NCI-H2196 treated with DMSO at 0.1 percent for 48 hours (cell line): ENCODE data around the gene P2RX2.

ENCODE experiments used
- DNase-seq: peaks from one replicate; lab custom pipeline; 2025; ENCODE audit not compliant: unreplicated experiment; lab: John Stamatoyannopoulos, UW

P2RX2 gene

GRCh38 chr12:132618683-132619043, at the start of gene P2RX2:
TSS of gene P2RX2 (plus strand) at chr12:132618776. CDS start at chr12:132618817, 41 bp downstream.
- no peak for DNase-seq

DNA sequence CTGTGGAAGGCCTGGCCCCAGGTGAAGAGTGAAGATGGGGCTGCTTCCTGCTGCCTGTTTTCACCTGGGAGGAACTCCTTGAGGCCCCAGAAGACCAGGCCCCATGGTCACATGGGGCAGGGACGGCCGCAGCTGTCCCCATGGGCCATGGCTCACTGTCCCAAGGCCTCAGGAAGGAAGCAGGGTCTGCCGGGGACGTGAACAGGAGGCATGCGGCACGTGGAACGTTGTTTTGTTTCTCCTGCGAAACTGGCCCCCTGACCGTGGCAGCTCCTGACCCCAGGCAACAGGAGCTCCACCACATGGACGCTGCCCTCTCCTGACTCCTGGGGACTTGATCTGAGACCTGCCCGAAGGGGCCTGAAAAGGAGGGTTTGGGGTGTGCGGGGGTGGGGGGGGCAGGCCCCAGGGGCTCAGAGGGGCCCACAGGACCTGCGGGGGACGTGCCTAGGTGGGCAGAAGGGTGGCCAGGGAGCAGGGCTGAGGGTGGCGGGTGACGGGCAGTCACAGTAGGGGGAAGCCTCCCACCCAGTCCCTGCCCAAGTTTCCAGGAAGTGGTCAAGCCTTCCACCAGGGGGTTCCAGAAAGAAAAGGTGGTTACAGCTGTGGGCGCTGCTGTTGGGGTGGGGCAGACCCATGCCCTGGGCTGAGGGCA, 49.6 kb upstream of the P2RX2 start:
- no peak for DNase-seq

GRCh38 chr12:132569856-132570480, 48.6 kb upstream of the P2RX2 start:
- no peak for DNase-seq

DNA sequence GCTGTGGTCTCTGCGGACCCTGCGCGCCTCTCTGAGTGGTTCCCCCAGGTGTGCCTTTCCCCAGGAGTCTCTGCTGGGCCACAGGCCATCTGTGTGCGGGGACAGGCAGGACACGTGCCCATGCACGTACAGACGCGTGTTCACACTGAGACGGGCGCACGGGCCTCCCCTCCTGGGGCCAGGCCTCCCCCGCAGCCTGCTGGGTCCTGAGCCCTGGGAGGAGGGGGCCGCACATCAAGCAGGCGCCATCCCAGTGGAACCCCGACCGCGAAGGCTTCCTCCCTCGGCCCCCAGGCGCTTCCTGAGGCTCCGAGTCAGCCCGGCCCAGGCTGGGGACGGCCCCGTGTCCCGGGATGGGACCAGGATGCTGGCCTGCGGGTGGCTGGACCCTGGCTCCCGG, 47.9 kb upstream of the P2RX2 start:
- no peak for DNase-seq

- no peak for DNase-seq
These were observed 47.5 kb upstream of the P2RX2 start for GRCh38 chr12:132571051-132571450.

- DNase-seq = no peak
These were observed 47.0 kb upstream of the P2RX2 start for GRCh38 chr12:132571598-132571997.

GRCh38 chr12:132572106-132572505, 46.5 kb upstream of the P2RX2 start:
- DNase-seq = no peak

GRCh38 chr12:132572801-132573760, 45.5 kb upstream of the P2RX2 start:
- no peak for DNase-seq

- DNase-seq = no peak
These were observed 44.1 kb upstream of the P2RX2 start for GRCh38 chr12:132574271-132574996.

DNA sequence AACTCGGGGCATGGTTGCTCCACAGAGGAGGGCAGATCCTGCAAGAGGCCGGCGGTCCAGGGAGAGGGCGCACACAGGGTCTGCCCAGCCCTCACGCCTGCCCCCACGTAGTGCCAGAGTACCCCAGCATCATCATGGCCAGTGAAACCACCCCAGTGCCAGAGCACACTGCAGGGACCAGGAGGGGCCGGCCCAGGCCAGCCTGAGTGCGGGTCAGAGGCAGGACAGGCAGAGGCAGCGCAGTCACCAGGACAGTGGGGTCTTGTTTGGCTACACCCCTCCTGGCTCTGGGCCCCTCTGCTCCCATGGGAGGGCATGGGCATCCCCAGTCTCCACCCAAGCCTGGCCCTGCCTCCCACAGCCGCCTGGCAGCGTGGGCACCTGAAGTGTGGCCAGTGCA, 42.9 kb upstream of the P2RX2 start:
- DNase-seq = no peak

- no peak for DNase-seq
These were observed 41.9 kb upstream of the P2RX2 start for GRCh38 chr12:132576701-132577100.

DNA sequence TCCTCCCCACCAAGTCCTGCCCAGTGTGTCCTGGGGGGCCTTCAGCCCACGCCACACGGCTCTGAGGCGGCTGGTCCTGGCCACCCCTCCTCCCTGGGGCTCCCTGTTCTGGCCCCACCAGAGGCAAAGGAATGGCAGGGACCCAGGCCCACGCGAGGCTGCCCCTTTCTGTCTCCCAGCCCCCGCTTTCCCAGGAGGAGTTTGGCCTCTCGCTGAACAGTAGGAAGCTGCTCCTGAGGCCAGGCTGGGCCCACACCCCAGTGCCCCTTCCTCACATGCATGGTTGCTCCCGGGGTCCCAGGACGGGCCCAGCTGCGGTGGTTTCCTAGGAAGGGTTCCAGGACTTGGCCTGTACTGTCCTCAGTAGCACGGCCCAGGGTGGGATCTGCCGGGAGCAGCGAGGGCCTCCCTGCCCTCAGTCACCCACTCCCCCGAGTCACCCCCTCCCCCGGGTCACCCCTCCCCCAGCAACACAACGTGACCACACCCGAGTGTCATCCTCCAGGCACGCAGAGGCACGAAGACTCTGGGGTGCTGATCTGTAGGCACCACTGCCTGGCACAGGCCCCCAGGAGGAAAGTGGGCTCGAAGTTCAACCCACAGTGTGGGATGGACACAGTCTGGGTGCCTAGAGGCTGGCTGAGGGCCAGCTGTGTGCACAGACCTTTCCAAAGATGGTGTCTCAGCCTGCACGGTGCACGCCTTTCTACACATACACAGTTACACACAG, 41.2 kb upstream of the P2RX2 start:
- no peak for DNase-seq

DNA sequence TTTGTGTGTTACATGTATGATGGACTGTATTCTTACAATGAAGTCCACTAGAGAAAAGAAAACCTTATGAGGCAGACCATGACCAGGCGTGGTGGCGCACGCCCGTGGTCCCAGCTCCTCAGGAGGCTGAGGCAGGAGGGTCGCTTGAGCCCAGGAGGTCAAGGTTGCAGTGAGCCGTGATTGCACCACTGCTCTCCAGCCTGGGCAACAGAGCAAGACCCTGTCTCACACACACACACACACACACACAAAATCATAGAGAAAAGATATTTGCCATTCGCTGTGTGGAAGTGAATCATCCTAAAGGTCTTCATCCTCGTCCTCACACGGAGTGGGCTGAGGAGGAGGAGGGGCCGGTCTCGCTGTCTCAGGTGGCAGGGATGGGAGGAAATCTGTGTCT, 40.5 kb upstream of the P2RX2 start:
- no peak for DNase-seq

DNA sequence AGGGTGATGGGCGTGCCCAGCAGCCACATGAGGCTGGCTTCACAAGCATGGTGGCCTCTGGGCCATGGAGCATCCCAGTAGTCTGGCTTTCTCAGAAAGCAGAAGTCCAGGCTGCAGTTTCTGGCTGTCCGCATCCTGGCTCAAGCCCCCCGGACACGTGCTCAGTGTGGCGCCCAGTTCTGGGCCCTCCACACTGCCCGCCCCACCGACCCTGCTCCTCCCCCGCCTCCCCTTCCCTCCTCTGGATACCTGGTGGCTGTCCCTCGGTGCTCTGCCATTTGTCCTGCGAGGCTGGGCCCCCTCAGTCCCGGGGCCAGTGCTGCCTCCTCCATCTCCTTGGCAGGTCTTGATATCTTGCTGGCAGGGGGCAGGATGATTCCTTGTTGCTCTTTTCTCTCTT, 39.8 kb upstream of the P2RX2 start:
- no peak for DNase-seq

DNA sequence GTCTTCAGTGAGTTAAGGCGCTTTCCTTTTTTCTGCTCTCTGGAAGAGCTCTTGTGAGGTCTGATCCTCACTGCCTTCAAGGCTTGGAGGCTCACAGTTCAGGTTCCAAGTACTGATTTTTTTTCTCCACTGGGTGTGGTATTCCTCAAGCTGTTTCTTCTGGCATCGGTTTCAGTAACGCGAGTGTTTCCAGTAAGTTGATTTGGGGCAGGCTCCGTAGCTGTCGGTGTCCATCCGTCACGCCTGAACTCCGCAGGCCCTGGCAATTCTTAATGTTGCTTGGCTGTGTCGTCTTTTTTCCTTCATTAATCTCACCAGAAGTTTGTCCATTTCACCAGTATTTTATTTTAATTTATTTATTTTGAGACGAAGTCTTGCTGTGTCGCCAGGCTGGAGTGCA, 38.8 kb upstream of the P2RX2 start:
- DNase-seq = no peak

DNA sequence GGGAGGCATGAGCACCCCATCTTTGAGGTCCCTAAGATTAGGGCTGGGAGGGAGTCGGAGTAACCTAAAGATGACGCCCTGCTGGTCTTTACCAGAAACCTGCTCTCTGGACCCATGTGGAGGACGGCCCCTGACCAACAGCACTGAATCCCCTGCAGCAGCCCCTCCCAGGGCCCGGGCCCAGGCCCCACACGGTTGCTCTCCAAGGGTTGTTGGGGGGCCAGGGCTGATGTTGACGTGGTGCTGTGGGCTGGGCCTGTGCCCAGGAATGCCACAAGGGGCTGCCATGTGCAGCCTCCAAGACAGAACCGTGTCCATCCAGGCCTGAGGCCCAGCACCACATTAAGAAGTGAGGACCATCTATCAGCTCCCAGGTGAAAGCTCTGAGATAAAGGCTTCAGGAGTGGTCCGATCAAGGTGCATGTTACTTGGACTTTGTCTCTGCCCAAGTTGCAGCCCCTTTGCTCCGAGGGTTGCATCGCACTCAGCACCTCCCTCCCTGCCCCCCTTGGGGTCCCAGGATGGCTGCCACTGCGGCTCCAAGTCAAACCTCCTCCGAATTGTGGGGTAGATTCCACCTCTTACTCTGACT, 37.8 kb upstream of the P2RX2 start:
- no peak for DNase-seq

- no peak for DNase-seq
These were observed 37.1 kb upstream of the P2RX2 start for GRCh38 chr12:132581348-132582057.

- DNase-seq = no peak
These were observed 36.5 kb upstream of the P2RX2 start for GRCh38 chr12:132582058-132582420.

GRCh38 chr12:132582582-132583410, 35.8 kb upstream of the P2RX2 start:
- DNase-seq = no peak
